Endothelial cell of umbilical vein (primary cell): ENCODE data around the gene LCN12. TPM values are rescaled to one million over a fixed set of nuclear protein-coding genes. Genes with fewer than 3 reads are reported as not detected.

Experiments
- BruUV-seq: library from RNA; stranded (reverse); fragments of 400-500 nt; replicated peaks from 2 replicates; lab custom pipeline; 2021; lab: Mats Ljungman, UMichigan
- CTCF ChIA-PET: fragments of 300-600, 350-600 bp; sonication (Branson Sonifier 250); formaldehyde crosslinking; loops from one replicate; lab custom pipeline; 2021; ENCODE audit warnings: antibody characterized with exemption, inconsistent platforms; lab: Charles Lee
- POLR2A ChIA-PET: fragments of 300-600, 350-600 bp; sonication (Branson Sonifier 250); formaldehyde crosslinking; loops from one replicate; lab custom pipeline; 2021; ENCODE audit warnings: antibody characterized with exemption, inconsistent platforms; lab: Charles Lee
- DNase-seq: peaks from one replicate; pipeline ENCODE4 v3.0.0-alpha.2; 2011; ENCODE audit warnings: low read depth, low spot score
- FAIRE-seq: peaks from 2 replicates; lab custom pipeline; 2011; peaks lifted over from hg19 to GRCh38; lab: Jason Lieb, UNC
- H2AFZ ChIP-seq: 2 replicates; pipeline ENCODE4 v1.6.0; 2012; ENCODE audit warnings: low read depth, low read length, control low read depth, inconsistent platforms
- H3K27ac ChIP-seq: 2 replicates; pipeline ENCODE4 v1.5.1; 2011; ENCODE audit warnings: low read depth, mild to moderate bottlenecking, control low read depth, low read length, moderate library complexity; ENCODE audit not compliant: insufficient read depth
- H3K27me3 ChIP-seq, 2 experiments: 2 replicates each; pipeline versions ENCODE4 v1.6.0 to v1.6.1; 2011; ENCODE audit warnings: low read length in 2 of 2, mixed read lengths in 1 of 2; ENCODE audit not compliant: control insufficient read depth in 2 of 2, insufficient read depth in 2 of 2
- H3K36me3 ChIP-seq, 2 experiments: 2 replicates in 1 of 2; 3 replicates in 1 of 2; pipeline ENCODE4 v1.5.1; 2011; ENCODE audit warnings: low read length in 2 of 2, mild to moderate bottlenecking in 1 of 2, moderate library complexity in 1 of 2; ENCODE audit not compliant: control insufficient read depth in 2 of 2, insufficient read depth in 2 of 2; ENCODE audit errors: extremely low read depth in 1 of 2
- H3K4me1 ChIP-seq: 3 replicates; pipeline ENCODE4 v1.5.1; 2011; ENCODE audit warnings: mild to moderate bottlenecking, low read length; ENCODE audit not compliant: control insufficient read depth, insufficient read depth; ENCODE audit errors: extremely low read depth
- H3K4me2 ChIP-seq: 2 replicates; pipeline ENCODE4 v1.6.1; 2011; ENCODE audit warnings: low read length, control low read depth, mixed read lengths; ENCODE audit not compliant: insufficient read depth
- H3K4me3 ChIP-seq, 3 experiments: fragments of 200-600 bp in 1 of 3; sonication (generic), shearing (Covaris generic) in 1 of 3; replicated peaks in 1 of 3; 2 replicates each; pipeline ENCODE4 v1.5.1; 2011 to 2016; ENCODE audit warnings: control low read depth in 3 of 3, low read length in 3 of 3, mild to moderate bottlenecking in 2 of 3, inconsistent platforms in 1 of 3, low read depth in 1 of 3, moderate library complexity in 1 of 3; ENCODE audit not compliant: insufficient read depth in 1 of 3
- H3K79me2 ChIP-seq: 2 replicates; pipeline ENCODE4 v1.6.0; 2012; ENCODE audit warnings: low read length, inconsistent platforms; ENCODE audit not compliant: control insufficient read depth, insufficient read depth
- H3K9ac ChIP-seq: replicated peaks from 2 replicates; pipeline ENCODE3; 2011; ENCODE audit warnings: low read length, control low read depth; ENCODE audit not compliant: insufficient read depth; ENCODE audit errors: extremely low read depth
- H3K9me1 ChIP-seq: replicated peaks from 3 replicates; pipeline ENCODE4 v1.6.0; 2011; ENCODE audit warnings: mild to moderate bottlenecking, low read length; ENCODE audit not compliant: control insufficient read depth, insufficient read depth; ENCODE audit errors: extremely low read depth
- H3K9me3 ChIP-seq: replicated peaks from 2 replicates; pipeline ENCODE4 v1.5.1; 2012; ENCODE audit warnings: low read length, inconsistent platforms; ENCODE audit not compliant: control insufficient read depth, insufficient read depth
- H4K20me1 ChIP-seq: replicated peaks from 2 replicates; pipeline ENCODE3; 2011; ENCODE audit warnings: mild to moderate bottlenecking, low read length; ENCODE audit not compliant: control insufficient read depth, insufficient read depth; ENCODE audit errors: extremely low read depth
- CTCF ChIP-seq, 2 donors: IDR thresholded peaks; 1 replicate in 1 of 2; 2 replicates in 1 of 2; pipeline ENCODE4 v1.5.1; 2011; ENCODE audit warnings: low read length in 2 of 2, mild to moderate bottlenecking in 2 of 2, moderate library complexity in 2 of 2, control low read depth in 1 of 2, inconsistent platforms in 1 of 2, low read depth in 1 of 2; ENCODE audit not compliant: insufficient read depth in 1 of 2; ENCODE audit errors: extremely low read depth in 1 of 2
- EZH2 ChIP-seq: IDR thresholded peaks from 2 replicates; pipeline ENCODE4 v1.6.1; 2012; ENCODE audit warnings: borderline replicate concordance, low read depth, mild to moderate bottlenecking, moderate library complexity, low read length, inconsistent platforms; ENCODE audit not compliant: severe bottlenecking
- FOS ChIP-seq: IDR thresholded peaks from 2 replicates; pipeline ENCODE4 v1.6.1; 2011; ENCODE audit warnings: mild to moderate bottlenecking, low read length, moderate library complexity, borderline replicate concordance; ENCODE audit not compliant: insufficient read depth
- GATA2 ChIP-seq: IDR thresholded peaks from 2 replicates; pipeline ENCODE4 v1.7.0; 2011; ENCODE audit warnings: low read depth, mild to moderate bottlenecking, moderate library complexity, mixed read lengths, low read length; ENCODE audit not compliant: insufficient read length, insufficient read depth
- JUN ChIP-seq: IDR thresholded peaks from 2 replicates; pipeline ENCODE4 v1.6.1; 2011; ENCODE audit warnings: borderline replicate concordance, low read depth; ENCODE audit not compliant: insufficient read length, insufficient read depth
- MAX ChIP-seq: IDR thresholded peaks from 2 replicates; pipeline ENCODE4 v1.6.1; 2011; ENCODE audit not compliant: insufficient read depth, insufficient read length
- MYC ChIP-seq: IDR thresholded peaks from one replicate; pipeline ENCODE4 v1.6.1; 2011; ENCODE audit warnings: mild to moderate bottlenecking, low read depth, low read length
- POLR2A ChIP-seq: IDR thresholded peaks from 2 replicates; pipeline ENCODE4 v1.6.1; 2012; ENCODE audit warnings: low read depth, mild to moderate bottlenecking, control low read depth, low read length
- POLR2AphosphoS5 ChIP-seq: IDR thresholded peaks from 2 replicates; pipeline ENCODE4 v1.6.1; 2012; ENCODE audit warnings: low read depth, mild to moderate bottlenecking, control low read depth, low read length, moderate library complexity; ENCODE audit not compliant: insufficient read depth
- dilution Hi-C: fragments of 300-500 bp; cut with MboI; formaldehyde crosslinking; loops from one replicate; pipeline ENCODE4 v1.15.0; 2019; ENCODE audit warnings: low sequenced_read_pairs; ENCODE audit not compliant: extremely low pct_ligation_motif_present
- intact Hi-C: fragments of 100-400 bp; cut with micrococcal nuclease; formaldehyde crosslinking; loops from one replicate; pipeline ENCODE4 v1.10.0; 2022
- polyA plus RNA-seq, 4 experiments: library from polyadenylated mRNA; depleted of rRNA in 3 of 4; stranded (reverse) in 3 of 4; unstranded in 1 of 4; fragments of >200 nt; gene quantifications; 2 replicates each; pipeline versions ENCODE4 v1.2.1 to v1.2.3, GENCODE V29; 2011 to 2012; ENCODE audit warnings: missing spikeins in 1 of 4
- total RNA-seq: library from RNA; stranded (reverse); gene quantifications from 2 replicates; pipeline ENCODE4 v1.2.3, GENCODE V29; 2021

Gene LCN12
- total and polyA plus RNA-seq, 2 donors (not counting 3 experiments of a cell fraction or from before 2014, with no cell fraction given) = 0.35 to 0.52 TPM

GRCh38 chr9:136944212-136944518 lies 7.9 kb upstream of the LCN12 start:
- Histone ChIP-seq H3K4me1 (no peaks in the 10 kb centered on the region), H3K27ac (peak overlapping the region; percentile 64), H3K79me2 (peaks cover 26% of the 10 kb centered on the region), H3K36me3 (peaks cover 2 to 30% of the 10 kb centered on the region in 2 experiments), H3K27me3 (no peaks in the 10 kb centered on the region), H4K20me1 (no peaks in the 10 kb centered on the region), H3K9me1 (no peaks in the 10 kb centered on the region), H3K9me3 (no peaks in the 10 kb centered on the region), H3K4me2 (peak overlapping the region; percentile 32), H3K9ac (peak overlapping the region; percentile 70), H2AFZ (no peak overlapping the region), H3K4me3 (peak overlapping the region; percentile 36 to 95 (median 60))
- TF ChIP-seq POLR2A = peak; percentile 85
- no peak for TF ChIP-seq EZH2
- DNase-seq = peak; percentile 59
- FAIRE-seq = no peak
- intact Hi-C loops = loop anchor here (1.0 to 5.0 kb wide), 4 partner anchors 57 to 157 kb away; partner anchors contain the start of genes PHPT1, RABL6 and TRAF2
- ChIA-PET POLR2A (no interaction called here), CTCF (interaction anchor here (0.7 to 1.5 kb wide), 7 partner anchors 48 to 137 kb away, joined by 3 to 7 read pairs (median 3); partner anchors contain the start of genes AJM1 and PAXX)
- dilution Hi-C loops = loop anchor here (25.0 kb wide), 1 partner anchor 132 kb away; the partner anchor contains the start of gene RABL6
- BruUV-seq = no TSS peak

- dilution Hi-C loops = loop anchor here (25.0 kb wide), 1 partner anchor 132 kb away; the partner anchor contains the start of gene RABL6
- DNase-seq (peak; percentile 92), FAIRE-seq (peak; percentile 89)
- H4K20me1 ChIP-seq = no peaks in the 10 kb centered on the region
- peak within 1 kb of the TSS; percentile 36 to 95 (median 60) for H3K4me3 ChIP-seq
- TF ChIP-seq GATA2 (no peak), CTCF (IDR thresholded peaks at IDR 0.05; ENCODE audit: extremely low read depth in 1 of 2, insufficient read depth in 1 of 2, low read depth in 1 of 2, low read length in 2 of 2) (peak; percentile 99), MAX (peak; percentile 31), EZH2 (no peak), FOS (no peak), MYC (no peak), POLR2A (peak; percentile 25), POLR2AphosphoS5 (peak; percentile 97), JUN (no peak)
- POLR2A ChIA-PET = no interaction called here
- H3K79me2 ChIP-seq = peaks cover 26% of the 10 kb centered on the region
- CTCF ChIA-PET = interaction anchor here (0.7 to 1.5 kb wide), 7 partner anchors 48 to 138 kb away, joined by 3 to 7 read pairs (median 3); partner anchors contain the start of genes AJM1 and PAXX
- BruUV-seq = no TSS peak
- no peaks in the 10 kb centered on the region for H3K4me1 ChIP-seq
- H2AFZ ChIP-seq = no peak within 1 kb of the TSS
- no peaks in the 10 kb centered on the region for H3K27me3 ChIP-seq
- H3K36me3 ChIP-seq = peaks cover 2 to 25% of the 10 kb centered on the region in 2 experiments
- H3K9me3 ChIP-seq = no peaks in the 10 kb centered on the region
- intact Hi-C loops = loop anchor here (1.0 to 5.0 kb wide), 5 partner anchors 48 to 157 kb away; partner anchors contain the start of genes PAXX, PHPT1, RABL6 and TRAF2
- H3K9ac ChIP-seq = peak within 1 kb of the TSS; percentile 70
- no peaks in the 10 kb centered on the region for H3K9me1 ChIP-seq
- H3K4me2 ChIP-seq = peak within 1 kb of the TSS; percentile 32
- peak within 1 kb of the TSS; percentile 64 for H3K27ac ChIP-seq
These were observed 7.3 kb upstream of the LCN12 start, which contains the start of the genes C8G and FBXW5 for GRCh38 chr9:136944519-136945332. C8G (plus strand) TSS chr9:136945243; CDS start chr9:136945321, 78 bp downstream. FBXW5 (minus strand) TSS chr9:136944738; CDS start chr9:136944083, 655 bp downstream.
